ENCODE results near the gene GPSM1. TPM values are rescaled to one million over a fixed set of nuclear protein-coding genes. Genes with fewer than 3 reads are reported as not detected.

Gene GPSM1
- total and polyA plus RNA-seq, 10 donors: 4.5 to 27.9 (median 12.5) TPM

GRCh38 chr9:136389396-136389795 lies 62.1 kb downstream of the GPSM1 start:
- H3K36me3 ChIP-seq: peaks cover 0 to 100% (median 76%) of the 10 kb centered on the region in 6 donors
- intact Hi-C loops (cut with DNase I; ENCODE audit: low total_unique reads): no loop called here
- 86 to 94% (median 87%) methylated on average over 14 of the region's 14 CpGs for WGBS, 5 donors
- no peak for DNase-seq
- TF ChIP-seq CTCF (IDR thresholded peaks at IDR 0.05 in 8 of 11, conservative IDR thresholded peaks at IDR 0.05 in 3 of 11) (no peak), POLR2AphosphoS5 (IDR thresholded peaks at IDR 0.05) (no peak), POLR2A (IDR thresholded peaks at IDR 0.05) (no peak)
- no peak overlapping the region for H3K27ac ChIP-seq
- no peaks in the 10 kb centered on the region for H3K4me1 ChIP-seq
- no peaks in the 10 kb centered on the region for H3K9me3 ChIP-seq
- no peaks in the 10 kb centered on the region for H3K27me3 ChIP-seq (replicated peaks in 1 of 7)
- no peak overlapping the region for H3K4me3 ChIP-seq

GRCh38 chr9:136391737-136392537 lies 64.6 kb downstream of the GPSM1 start:
- no peaks in the 10 kb centered on the region for H3K9me3 ChIP-seq
- H3K27me3 ChIP-seq (replicated peaks in 1 of 7): no peaks in the 10 kb centered on the region
- peaks cover 0 to 100% (median 93%) of the 10 kb centered on the region in 6 donors for H3K36me3 ChIP-seq
- DNase-seq: no peak
- 93 to 96% (median 95%) methylated on average over 21 to 28 of the region's 28 CpGs for WGBS, 5 donors
- no peaks in the 10 kb centered on the region for H3K4me1 ChIP-seq
- no peak overlapping the region for H3K27ac ChIP-seq
- intact Hi-C loops (cut with DNase I; ENCODE audit: low total_unique reads): no loop called here
- TF ChIP-seq POLR2AphosphoS5 (IDR thresholded peaks at IDR 0.05) (peak in 1 of 3 donors; percentile 27), POLR2A (IDR thresholded peaks at IDR 0.05) (no peak)
- H3K4me3 ChIP-seq: no peak overlapping the region

- Histone ChIP-seq H3K36me3 (peaks cover 0 to 100% (median 89%) of the 10 kb centered on the region in 6 donors), H3K4me3 (no peak overlapping the region), H3K9me3 (no peaks in the 10 kb centered on the region), H3K27me3 (replicated peaks in 1 of 7) (no peaks in the 10 kb centered on the region), H3K4me1 (peaks cover 0 to 2% (median 0%) of the 10 kb centered on the region in 6 donors), H3K27ac (no peak overlapping the region)
- DNase-seq: no peak
- intact Hi-C loops (cut with DNase I; ENCODE audit: low total_unique reads): no loop called here
- TF ChIP-seq CTCF (IDR thresholded peaks at IDR 0.05 in 8 of 11, conservative IDR thresholded peaks at IDR 0.05 in 3 of 11) (no peak), POLR2AphosphoS5 (IDR thresholded peaks at IDR 0.05) (no peak), POLR2A (IDR thresholded peaks at IDR 0.05) (no peak)
- 88 to 96% (median 92%) methylated on average over 5 to 21 of the region's 21 CpGs for WGBS, 5 donors
Measured at GRCh38 chr9:136392538-136393449, 65.5 kb downstream of the GPSM1 start.

DNA sequence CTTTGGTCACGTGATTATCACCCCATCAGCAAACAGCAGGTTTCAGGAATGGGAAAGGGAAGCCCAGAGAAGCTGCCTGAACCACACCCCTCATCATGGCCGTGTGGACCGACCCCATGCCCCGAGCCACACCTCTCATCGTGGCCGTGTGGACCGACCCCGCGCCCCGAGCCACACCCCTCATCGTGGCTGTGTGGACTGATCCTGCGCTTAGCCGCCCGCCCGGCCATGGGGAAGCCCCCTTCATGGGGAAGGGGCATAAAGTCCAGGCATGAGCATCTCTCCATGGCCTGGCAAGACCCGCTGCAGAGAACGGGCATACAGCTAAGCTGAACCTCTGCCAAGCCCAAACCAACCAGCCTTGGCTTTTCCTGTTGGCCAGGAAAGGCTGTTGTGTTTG lies 66.2 kb downstream of the GPSM1 start:
- H3K4me1 ChIP-seq: peaks cover 1 to 9% (median 4%) of the 10 kb centered on the region in 6 donors
- TF ChIP-seq POLR2A (IDR thresholded peaks at IDR 0.05) (no peak), POLR2AphosphoS5 (IDR thresholded peaks at IDR 0.05) (peak in 1 of 3 donors; percentile 25)
- H3K9me3 ChIP-seq: no peaks in the 10 kb centered on the region
- intact Hi-C loops (cut with DNase I; ENCODE audit: low total_unique reads): no loop called here
- H3K27me3 ChIP-seq (replicated peaks in 1 of 7): no peaks in the 10 kb centered on the region
- peaks cover 0 to 98% (median 82%) of the 10 kb centered on the region in 6 donors for H3K36me3 ChIP-seq
- DNase-seq: no peak
- 82 to 89% (median 86%) methylated on average over 17 of the region's 17 CpGs for WGBS, 5 donors
- no peak overlapping the region for H3K4me3 ChIP-seq
- H3K27ac ChIP-seq: no peak overlapping the region
